GM23338 (cell line): ENCODE results near the gene YPEL2. TPM values are rescaled to one million over a fixed set of nuclear protein-coding genes. Genes with fewer than 3 reads are reported as not detected.

Source experiments
- ATAC-seq: fragments of 200-7000 bp; cut with Tn5 transposase; 3 replicates; pipeline ENCODE4 v1.9.1; 2020
- DNase-seq: peaks from one replicate; pipeline ENCODE4 v3.0.0-alpha.2; 2015; ENCODE audit warnings: low spot score
- H2AFZ ChIP-seq: fragments of 200-600 bp; sonication (generic); 2 replicates; pipeline ENCODE4 v1.8.0; 2016; ENCODE audit warnings: antibody characterized with exemption, mild to moderate bottlenecking, moderate library complexity
- H3F3A ChIP-seq: fragments of 200-600 bp; sonication (generic); replicated peaks from 2 replicates; pipeline ENCODE4 v1.8.0; 2017; ENCODE audit warnings: antibody characterized with exemption, mixed run types, low read depth
- H3K27ac ChIP-seq: fragments of 200-600 bp; sonication (generic); 2 replicates; pipeline ENCODE4 v1.6.1; 2016; ENCODE audit warnings: low read depth
- H3K27me3 ChIP-seq: fragments of 200-600 bp; sonication (generic); 2 replicates; pipeline ENCODE4 v1.8.0; 2016; ENCODE audit warnings: mild to moderate bottlenecking, mixed run types, moderate library complexity; ENCODE audit not compliant: insufficient read depth
- H3K36me3 ChIP-seq: fragments of 200-600 bp; sonication (generic); 2 replicates; pipeline ENCODE4 v1.8.0; 2016; ENCODE audit warnings: mild to moderate bottlenecking; ENCODE audit not compliant: insufficient read depth
- H3K4me1 ChIP-seq: fragments of 200-600 bp; sonication (generic); 2 replicates; pipeline ENCODE4 v1.8.0; 2016; ENCODE audit warnings: mild to moderate bottlenecking, moderate library complexity; ENCODE audit not compliant: insufficient read depth
- H3K4me2 ChIP-seq: fragments of 200-600 bp; sonication (generic); 2 replicates; pipeline ENCODE4 v1.7.1; 2017; ENCODE audit warnings: mixed run types
- H3K4me3 ChIP-seq: fragments of 200-600 bp; sonication (generic); 2 replicates; pipeline ENCODE4 v1.6.1; 2016; ENCODE audit warnings: mixed run types
- H3K79me2 ChIP-seq: fragments of 200-600 bp; sonication (generic); replicated peaks from 2 replicates; pipeline ENCODE4 v1.8.0; 2017; ENCODE audit warnings: mild to moderate bottlenecking; ENCODE audit not compliant: insufficient read depth
- H3K9me2 ChIP-seq: fragments of 200-600 bp; sonication (generic); 2 replicates; pipeline ENCODE4 v1.8.0; 2017; ENCODE audit not compliant: insufficient read depth
- H4K20me1 ChIP-seq: fragments of 200-600 bp; sonication (generic); replicated peaks from 2 replicates; pipeline ENCODE4 v1.8.0; 2017; ENCODE audit warnings: mild to moderate bottlenecking; ENCODE audit not compliant: insufficient read depth
- H3K27ac Mint-ChIP-seq: 2 replicates; pipeline ENCODE4 v1.8.0; 2020; ENCODE audit warnings: inconsistent platforms, mild to moderate bottlenecking, moderate library complexity, mixed read lengths
- H3K27me3 Mint-ChIP-seq: 3 replicates; pipeline ENCODE4 v1.8.0; 2022; ENCODE audit warnings: low read depth, mild to moderate bottlenecking, moderate library complexity, mixed read lengths, inconsistent platforms; ENCODE audit not compliant: insufficient read depth, poor library complexity
- H3K36me3 Mint-ChIP-seq: 3 replicates; pipeline ENCODE4 v1.8.0; 2021; ENCODE audit warnings: low read depth, mild to moderate bottlenecking, inconsistent platforms, moderate library complexity, mixed read lengths
- H3K4me1 Mint-ChIP-seq: 3 replicates; pipeline ENCODE4 v1.8.0; 2020; ENCODE audit warnings: mild to moderate bottlenecking, inconsistent platforms, mixed read lengths
- H3K4me3 Mint-ChIP-seq: 3 replicates; pipeline ENCODE4 v1.8.0; 2021; ENCODE audit warnings: moderate library complexity, mild to moderate bottlenecking, inconsistent platforms, mixed read lengths
- H3K9me3 Mint-ChIP-seq: 3 replicates; pipeline ENCODE4 v1.8.0; 2020; ENCODE audit warnings: moderate library complexity, mild to moderate bottlenecking, inconsistent platforms, mixed read lengths
- CTCF ChIP-seq, 2 experiments: fragments of 200-600 bp in 1 of 2; sonication (generic) in 1 of 2; conservative IDR thresholded peaks; 2 replicates each; pipeline versions ENCODE4 v1.5.1 to v1.6.1; 2016 to 2017; ENCODE audit warnings: antibody characterized with exemption in 2 of 2, low read depth in 2 of 2, mild to moderate bottlenecking in 2 of 2, moderate library complexity in 1 of 2
- EZH2 ChIP-seq: fragments of 200-600 bp; sonication (generic); IDR thresholded peaks from one replicate; pipeline ENCODE4 v1.8.0; 2017; ENCODE audit warnings: antibody characterized with exemption, mild to moderate bottlenecking, low read depth; ENCODE audit not compliant: unreplicated experiment
- EZH2phosphoT487 ChIP-seq: fragments of 200-600 bp; sonication (generic); IDR thresholded peaks from one replicate; pipeline ENCODE4 v1.8.1; 2018; ENCODE audit warnings: antibody characterized with exemption; ENCODE audit not compliant: unreplicated experiment
- NANOG ChIP-seq: IDR thresholded peaks from 2 replicates; pipeline ENCODE4 v1.6.1; 2016; ENCODE audit warnings: antibody characterized with exemption, borderline replicate concordance
- POLR2AphosphoS5 ChIP-seq: IDR thresholded peaks from 2 replicates; pipeline ENCODE4 v1.6.1; 2016; ENCODE audit warnings: antibody characterized with exemption, low read depth
- ZNF331 ChIP-seq: fragments of 250-450 bp; sonication (Bioruptor Pico); IDR thresholded peaks from 2 replicates; pipeline ENCODE4 v1.5.0; 2020; ENCODE audit warnings: low read depth, mild to moderate bottlenecking, moderate library complexity
- polyA plus RNA-seq: library from polyadenylated mRNA; unstranded; fragments of >200 nt; fragmentation: Nextera tagmentation; extraction: Ambion mirVana; gene quantifications from 2 replicates; pipeline ENCODE4 v1.2.1, GENCODE V29; 2016
- total RNA-seq: library from RNA; depleted of rRNA; stranded (reverse); fragments of >200 nt; shearing (Covaris generic); gene quantifications from 2 replicates; pipeline ENCODE4 v1.2.3, GENCODE V29; 2014
- TF ChIP-seq, protein P1 (sequence below): fragments of 250-450 bp; sonication (Bioruptor Pico); IDR thresholded peaks from 2 replicates; pipeline ENCODE4 v1.5.0; 2020; ENCODE audit warnings: mild to moderate bottlenecking, moderate library complexity

The YPEL2 gene
- total and polyA plus RNA-seq, 2 experiments from 2014 or later = 4.1 to 5.2 TPM

DNA sequence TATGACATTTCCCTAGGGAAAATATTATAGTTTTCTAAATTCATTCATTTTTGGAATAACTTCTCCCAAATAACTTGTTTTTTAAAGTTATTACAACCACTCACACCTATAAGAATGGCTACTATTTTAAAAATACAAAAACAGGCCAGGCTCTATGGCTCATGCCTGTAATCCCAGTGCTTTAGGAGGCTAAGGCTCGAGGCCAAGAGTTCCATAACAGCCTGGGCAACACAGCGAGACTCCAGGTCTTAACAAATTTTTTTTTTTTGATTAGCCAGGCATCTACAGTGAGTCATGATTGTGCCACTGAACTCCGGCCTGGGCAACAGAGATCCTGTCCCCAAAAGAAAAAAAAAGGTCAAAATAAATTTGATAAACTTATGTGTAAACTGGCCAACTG, 43.6 kb upstream of the YPEL2 start (continued):
- TF ChIP-seq, protein P1, sequence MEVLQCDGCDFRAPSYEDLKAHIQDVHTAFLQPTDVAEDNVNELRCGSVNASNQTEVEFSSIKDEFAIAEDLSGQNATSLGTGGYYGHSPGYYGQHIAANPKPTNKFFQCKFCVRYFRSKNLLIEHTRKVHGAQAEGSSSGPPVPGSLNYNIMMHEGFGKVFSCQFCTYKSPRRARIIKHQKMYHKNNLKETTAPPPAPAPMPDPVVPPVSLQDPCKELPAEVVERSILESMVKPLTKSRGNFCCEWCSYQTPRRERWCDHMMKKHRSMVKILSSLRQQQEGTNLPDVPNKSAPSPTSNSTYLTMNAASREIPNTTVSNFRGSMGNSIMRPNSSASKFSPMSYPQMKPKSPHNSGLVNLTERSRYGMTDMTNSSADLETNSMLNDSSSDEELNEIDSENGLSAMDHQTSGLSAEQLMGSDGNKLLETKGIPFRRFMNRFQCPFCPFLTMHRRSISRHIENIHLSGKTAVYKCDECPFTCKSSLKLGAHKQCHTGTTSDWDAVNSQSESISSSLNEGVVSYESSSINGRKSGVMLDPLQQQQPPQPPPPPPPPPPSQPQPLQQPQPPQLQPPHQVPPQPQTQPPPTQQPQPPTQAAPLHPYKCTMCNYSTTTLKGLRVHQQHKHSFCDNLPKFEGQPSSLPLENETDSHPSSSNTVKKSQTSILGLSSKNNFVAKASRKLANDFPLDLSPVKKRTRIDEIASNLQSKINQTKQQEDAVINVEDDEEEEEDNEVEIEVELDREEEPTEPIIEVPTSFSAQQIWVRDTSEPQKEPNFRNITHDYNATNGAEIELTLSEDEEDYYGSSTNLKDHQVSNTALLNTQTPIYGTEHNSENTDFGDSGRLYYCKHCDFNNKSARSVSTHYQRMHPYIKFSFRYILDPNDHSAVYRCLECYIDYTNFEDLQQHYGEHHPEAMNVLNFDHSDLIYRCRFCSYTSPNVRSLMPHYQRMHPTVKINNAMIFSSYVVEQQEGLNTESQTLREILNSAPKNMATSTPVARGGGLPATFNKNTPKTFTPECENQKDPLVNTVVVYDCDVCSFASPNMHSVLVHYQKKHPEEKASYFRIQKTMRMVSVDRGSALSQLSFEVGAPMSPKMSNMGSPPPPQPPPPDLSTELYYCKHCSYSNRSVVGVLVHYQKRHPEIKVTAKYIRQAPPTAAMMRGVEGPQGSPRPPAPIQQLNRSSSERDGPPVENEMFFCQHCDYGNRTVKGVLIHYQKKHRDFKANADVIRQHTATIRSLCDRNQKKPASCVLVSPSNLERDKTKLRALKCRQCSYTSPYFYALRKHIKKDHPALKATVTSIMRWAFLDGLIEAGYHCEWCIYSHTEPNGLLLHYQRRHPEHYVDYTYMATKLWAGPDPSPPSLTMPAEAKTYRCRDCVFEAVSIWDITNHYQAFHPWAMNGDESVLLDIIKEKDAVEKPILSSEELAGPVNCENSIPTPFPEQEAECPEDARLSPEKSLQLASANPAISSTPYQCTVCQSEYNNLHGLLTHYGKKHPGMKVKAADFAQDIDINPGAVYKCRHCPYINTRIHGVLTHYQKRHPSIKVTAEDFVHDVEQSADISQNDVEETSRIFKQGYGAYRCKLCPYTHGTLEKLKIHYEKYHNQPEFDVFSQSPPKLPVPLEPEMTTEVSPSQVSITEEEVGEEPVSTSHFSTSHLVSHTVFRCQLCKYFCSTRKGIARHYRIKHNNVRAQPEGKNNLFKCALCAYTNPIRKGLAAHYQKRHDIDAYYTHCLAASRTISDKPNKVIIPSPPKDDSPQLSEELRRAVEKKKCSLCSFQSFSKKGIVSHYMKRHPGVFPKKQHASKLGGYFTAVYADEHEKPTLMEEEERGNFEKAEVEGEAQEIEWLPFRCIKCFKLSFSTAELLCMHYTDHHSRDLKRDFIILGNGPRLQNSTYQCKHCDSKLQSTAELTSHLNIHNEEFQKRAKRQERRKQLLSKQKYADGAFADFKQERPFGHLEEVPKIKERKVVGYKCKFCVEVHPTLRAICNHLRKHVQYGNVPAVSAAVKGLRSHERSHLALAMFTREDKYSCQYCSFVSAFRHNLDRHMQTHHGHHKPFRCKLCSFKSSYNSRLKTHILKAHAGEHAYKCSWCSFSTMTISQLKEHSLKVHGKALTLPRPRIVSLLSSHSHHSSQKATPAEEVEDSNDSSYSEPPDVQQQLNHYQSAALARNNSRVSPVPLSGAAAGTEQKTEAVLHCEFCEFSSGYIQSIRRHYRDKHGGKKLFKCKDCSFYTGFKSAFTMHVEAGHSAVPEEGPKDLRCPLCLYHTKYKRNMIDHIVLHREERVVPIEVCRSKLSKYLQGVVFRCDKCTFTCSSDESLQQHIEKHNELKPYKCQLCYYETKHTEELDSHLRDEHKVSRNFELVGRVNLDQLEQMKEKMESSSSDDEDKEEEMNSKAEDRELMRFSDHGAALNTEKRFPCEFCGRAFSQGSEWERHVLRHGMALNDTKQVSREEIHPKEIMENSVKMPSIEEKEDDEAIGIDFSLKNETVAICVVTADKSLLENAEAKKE (CRISPR knock-in tag) = no peak
- TF ChIP-seq NANOG (no peak), ZNF331 (CRISPR knock-in tag) (no peak)

GRCh38 chr17:59289981-59290301, 41.5 kb upstream of the YPEL2 start:
- no peak overlapping the region for H2AFZ ChIP-seq
- peak overlapping the region; percentile 14; the same call in 1 of the 2 replicates for H3K4me3 ChIP-seq
- ATAC-seq (no peak; the same call in 2 of the 3 replicates), DNase-seq (no peak)
- no peaks in the 10 kb centered on the region for H4K20me1 ChIP-seq
- no peaks in the 10 kb centered on the region for H3K36me3 ChIP-seq
- no peak overlapping the region for H3K27ac ChIP-seq
- Mint-ChIP-seq H3K27me3 (peaks cover 10% of the 10 kb centered on the region), H3K36me3 (no peaks in the 10 kb centered on the region), H3K9me3 (0 out of 3 replicates have a peak, but pooled peaks cover 3% of the 10 kb centered on the region), H3K4me3 (peak overlapping the region; percentile 35; the same call in 1 of the 3 replicates), H3K27ac (no peak overlapping the region; the same call in 1 of the 2 replicates), H3K4me1 (peaks cover 15% of the 10 kb centered on the region)
- no peaks in the 10 kb centered on the region for H3F3A ChIP-seq
- H3K79me2 ChIP-seq = no peaks in the 10 kb centered on the region
- H3K27me3 ChIP-seq = peaks cover 33% of the 10 kb centered on the region
- no peaks in the 10 kb centered on the region for H3K9me2 ChIP-seq
- H3K4me1 ChIP-seq = peaks cover 6% of the 10 kb centered on the region; the same call in 1 of the 2 replicates
- H3K4me2 ChIP-seq = peak overlapping the region; percentile 66
- TF ChIP-seq CTCF (conservative IDR thresholded peaks at IDR 0.05; ENCODE audit: low read depth in 2 of 2) (no peak), POLR2AphosphoS5 (no peak), EZH2 (no peak), EZH2phosphoT487 (no peak), ZNF331 (CRISPR knock-in tag) (no peak), NANOG (no peak)
- TF ChIP-seq, protein P1 (CRISPR knock-in tag) = no peak
